ENCODE data around the gene MOSPD2. TPM values are rescaled to one million over a fixed set of nuclear protein-coding genes. Genes with fewer than 3 reads are reported as not detected.
A peak's percentile ranks its signal among the peaks of the same experiment; 100 is the strongest.

The MOSPD2 gene
- total RNA-seq (13.3 and 14.9 TPM in 2 replicates), polyA plus RNA-seq (3.7 and 4.9 TPM in 2 replicates), polyA minus RNA-seq (16.6 and 16.9 TPM in 2 replicates), Bru-seq, nascent RNA (percentile 69 among the genes with signal in this experiment), BruChase-seq, experiment 1, labeled RNA remaining after a 6-hour chase (percentile 55 among the genes with signal in this experiment), BruChase-seq, experiment 2, labeled RNA remaining after a 2-hour chase (percentile 66 among the genes with signal in this experiment)
- polyA plus RNA-seq (2011; cell fraction: cytosol; rRNA removed) = 5.8 and 6.4 TPM in 2 replicates
- polyA plus RNA-seq (2011; cell fraction: nucleus; rRNA removed) = 11.8 and 16.9 TPM in 2 replicates
- polyA plus RNA-seq (2012) = 14.8 and 15.3 TPM in 2 replicates
- polyA minus RNA-seq (2011; cell fraction: cytosol; rRNA and poly(A)+ RNA removed) = 14.3 TPM
- 30.6 and 46.0 TPM in 2 replicates for polyA minus RNA-seq (2011; cell fraction: nucleus; rRNA and poly(A)+ RNA removed)
- long read RNA-seq, full-length matches to known transcripts = 14 of 18 reads
- long read RNA-seq, partial matches to known transcripts = 3 of 18 reads
- long read RNA-seq, other reads (novel, unspliced or antisense) = 1 of 18 reads

- peak; percentile 85 for FAIRE-seq
- POLR2A ChIA-PET = no interaction called here
Observed at GRCh38 chrX:14872851-14873675, at the start of gene MOSPD2, which contains the start of gene FANCB. Gene MOSPD2, plus strand, starts transcription at chrX:14873421. Its CDS starts 108 bp downstream, at chrX:14873529. Gene FANCB, minus strand, starts transcription at chrX:14873069. Its CDS starts 7,559 bp downstream, at chrX:14865510.

More at GRCh38 chrX:14872851-14873675, at the start of gene MOSPD2, which contains the start of gene FANCB:
- no TSS peak for BruUV-seq (replicated peaks)
- CTCF ChIA-PET = no interaction called here
- Histone ChIP-seq H3K9ac (replicated peaks; ENCODE audit: extremely low read depth, insufficient read depth, low read length) (peak within 1 kb of the TSS; percentile 93), H4K20me1 (replicated peaks; ENCODE audit: control insufficient read depth, extremely low read depth, insufficient read depth, low read length) (no peaks in the 10 kb centered on the region), H3K79me2 (ENCODE audit: control insufficient read depth, insufficient read depth, low read length) (peaks cover 41% of the 10 kb centered on the region), H3K9me1 (replicated peaks; ENCODE audit: control insufficient read depth, extremely low read depth, insufficient read depth, low read length) (no peaks in the 10 kb centered on the region), H3K27ac (ENCODE audit: insufficient read depth, low read depth, low read length) (peak within 1 kb of the TSS; percentile 69), H3K9me3 (replicated peaks; ENCODE audit: control insufficient read depth, insufficient read depth, low read length) (no peaks in the 10 kb centered on the region), H2AFZ (ENCODE audit: low read depth, low read length) (peak within 1 kb of the TSS; percentile 91), H3K4me3 (replicated peaks in 1 of 3; ENCODE audit: insufficient read depth in 1 of 3, low read depth in 1 of 3, low read length in 3 of 3) (peak within 1 kb of the TSS; percentile 70 to 94 (median 92)), H3K36me3 (ENCODE audit: control insufficient read depth in 2 of 2, extremely low read depth in 1 of 2, insufficient read depth in 2 of 2, low read length in 2 of 2) (no peaks in the 10 kb centered on the region), H3K4me1 (ENCODE audit: control insufficient read depth, extremely low read depth, insufficient read depth, low read length) (peaks cover 9% of the 10 kb centered on the region), H3K27me3 (ENCODE audit: control insufficient read depth in 2 of 2, insufficient read depth in 2 of 2, low read length in 2 of 2) (no peaks in the 10 kb centered on the region), H3K4me2 (ENCODE audit: insufficient read depth, low read length) (peak within 1 kb of the TSS; percentile 87)
- intact Hi-C loops (cut with micrococcal nuclease) (loop anchor here (1.0 to 10.0 kb wide), 5 partner anchors 18 to 1918 kb away; no protein-coding TSS in a partner anchor), dilution Hi-C loops (cut with MboI; ENCODE audit: extremely low pct_ligation_motif_present, low sequenced_read_pairs) (no loop called here)
- DNase-seq (ENCODE audit: low read depth, low spot score) = peak; percentile 95
- TF ChIP-seq POLR2AphosphoS5 (IDR thresholded peaks at IDR 0.05; ENCODE audit: insufficient read depth, low read depth, low read length) (peak; percentile 51), POLR2A (IDR thresholded peaks at IDR 0.05; ENCODE audit: low read depth, low read length) (peak; percentile 26), EZH2 (IDR thresholded peaks at IDR 0.05; ENCODE audit: borderline replicate concordance, low read depth, low read length, severe bottlenecking) (no peak), CTCF (IDR thresholded peaks at IDR 0.05; ENCODE audit: extremely low read depth in 1 of 2, insufficient read depth in 1 of 2, low read depth in 1 of 2, low read length in 2 of 2) (no peak)

All from endothelial cell of umbilical vein (primary cell).